Astrocyte of the cerebellum (primary cell): ENCODE data around the gene IQCM.

ENCODE experiments used
- DNase-seq: peaks from one replicate; pipeline ENCODE4 v3.0.0-alpha.2; 2011; ENCODE audit warnings: low read depth
- H3K4me3 ChIP-seq: 2 replicates; pipeline ENCODE4 v1.5.1; 2011; ENCODE audit warnings: mild to moderate bottlenecking, low read depth, low read length, moderate library complexity
- CTCF ChIP-seq: IDR thresholded peaks from 2 replicates; pipeline ENCODE4 v1.5.1; 2012; ENCODE audit warnings: low read length, low read depth, moderate library complexity, mild to moderate bottlenecking; ENCODE audit errors: missing control alignments
- in situ Hi-C: cut with HindIII; loops from 2 replicates; pipeline ENCODE4 v1.10.0; 2017; ENCODE audit warnings: low sequenced_read_pairs

The IQCM gene

GRCh38 chr4:149604827-149605226 lies 210.8 kb downstream of the IQCM start:
- in situ Hi-C loops = no loop called here
- TF ChIP-seq CTCF = no peak
- no peak for DNase-seq
- H3K4me3 ChIP-seq = no peak overlapping the region

- in situ Hi-C loops = no loop called here
- TF ChIP-seq CTCF = no peak
- DNase-seq = no peak
- H3K4me3 ChIP-seq = no peak overlapping the region
Observed at GRCh38 chr4:149595500-149595899, 220.1 kb downstream of the IQCM start.

GRCh38 chr4:149589826-149590225 lies 225.8 kb downstream of the IQCM start:
- H3K4me3 ChIP-seq = no peak overlapping the region
- in situ Hi-C loops = no loop called here
- TF ChIP-seq CTCF = no peak
- no peak for DNase-seq

- in situ Hi-C loops = no loop called here
- no peak overlapping the region for H3K4me3 ChIP-seq
- DNase-seq = no peak
- no peak for TF ChIP-seq CTCF
Observed at GRCh38 chr4:149584722-149585121, 230.9 kb downstream of the IQCM start.

GRCh38 chr4:149574971-149575370 lies 240.7 kb downstream of the IQCM start:
- no peak overlapping the region for H3K4me3 ChIP-seq
- no peak for TF ChIP-seq CTCF
- in situ Hi-C loops = no loop called here
- DNase-seq = no peak

- TF ChIP-seq CTCF = no peak
- H3K4me3 ChIP-seq = no peak overlapping the region
- in situ Hi-C loops = no loop called here
- no peak for DNase-seq
Observed at GRCh38 chr4:149572716-149573115, 242.9 kb downstream of the IQCM start.

- TF ChIP-seq CTCF = no peak
- no peak overlapping the region for H3K4me3 ChIP-seq
- in situ Hi-C loops = no loop called here
- no peak for DNase-seq
Observed at GRCh38 chr4:149555799-149556198, 259.8 kb downstream of the IQCM start.
